GM21381 (cell line): ENCODE results near the gene NAGLU.

Experiments used
- ATAC-seq: cut with Tn5 transposase; IDR thresholded peaks from one replicate; pipeline ENCODE4 v1.9.1; 2021; ENCODE audit warnings: mild to moderate bottlenecking, moderate library complexity; ENCODE audit not compliant: unreplicated experiment

NAGLU gene

GRCh38 chr17:42563143-42563509, 27.1 kb downstream of the NAGLU start:
- no peak for ATAC-seq

- no peak for ATAC-seq
These were observed 27.5 kb downstream of the NAGLU start for GRCh38 chr17:42563543-42563942.

GRCh38 chr17:42563950-42564349, 27.9 kb downstream of the NAGLU start:
- no peak for ATAC-seq

GRCh38 chr17:42564815-42565522, 28.9 kb downstream of the NAGLU start:
- no peak for ATAC-seq

GRCh38 chr17:42565523-42566214, 29.6 kb downstream of the NAGLU start:
- ATAC-seq, result no peak

- peak; percentile 4 for ATAC-seq
These were observed 30.3 kb downstream of the NAGLU start for GRCh38 chr17:42566215-42566882.

- ATAC-seq, result peak; percentile 65
These were observed 31.0 kb downstream of the NAGLU start, which contains the start of gene MLX for GRCh38 chr17:42566883-42567573. Gene MLX, plus strand, starts transcription at chr17:42567100. Its CDS starts 25 bp downstream, at chr17:42567125.

- no peak for ATAC-seq
These were observed 32.5 kb downstream of the NAGLU start for GRCh38 chr17:42568341-42569111.

GRCh38 chr17:42571435-42572225, 35.6 kb downstream of the NAGLU start:
- ATAC-seq, result no peak

- ATAC-seq, result no peak
These were observed 37.1 kb downstream of the NAGLU start for GRCh38 chr17:42573095-42573494.

- no peak for ATAC-seq
These were observed 38.4 kb downstream of the NAGLU start for GRCh38 chr17:42574463-42574862.

- ATAC-seq, result no peak
These were observed 41.1 kb downstream of the NAGLU start for GRCh38 chr17:42577140-42577531.

- peak; percentile 76 for ATAC-seq
These were observed 41.7 kb downstream of the NAGLU start, which contains the start of gene PSMC3IP for GRCh38 chr17:42577532-42578281. Gene PSMC3IP, minus strand, starts transcription at chr17:42577729. Its CDS starts 43 bp downstream, at chr17:42577686.

- ATAC-seq, result peak; percentile 45
These were observed 42.3 kb downstream of the NAGLU start for GRCh38 chr17:42578282-42578869.

GRCh38 chr17:42579794-42580551, 43.9 kb downstream of the NAGLU start:
- ATAC-seq, result no peak

- ATAC-seq, result no peak
These were observed 45.8 kb downstream of the NAGLU start for GRCh38 chr17:42581744-42582270.

- no peak for ATAC-seq
These were observed 48.8 kb downstream of the NAGLU start for GRCh38 chr17:42584880-42585279.

- ATAC-seq, result no peak
These were observed 49.3 kb downstream of the NAGLU start for GRCh38 chr17:42585353-42585752.
